ENCODE data around the gene FAM181A.

Gene FAM181A

DNA sequence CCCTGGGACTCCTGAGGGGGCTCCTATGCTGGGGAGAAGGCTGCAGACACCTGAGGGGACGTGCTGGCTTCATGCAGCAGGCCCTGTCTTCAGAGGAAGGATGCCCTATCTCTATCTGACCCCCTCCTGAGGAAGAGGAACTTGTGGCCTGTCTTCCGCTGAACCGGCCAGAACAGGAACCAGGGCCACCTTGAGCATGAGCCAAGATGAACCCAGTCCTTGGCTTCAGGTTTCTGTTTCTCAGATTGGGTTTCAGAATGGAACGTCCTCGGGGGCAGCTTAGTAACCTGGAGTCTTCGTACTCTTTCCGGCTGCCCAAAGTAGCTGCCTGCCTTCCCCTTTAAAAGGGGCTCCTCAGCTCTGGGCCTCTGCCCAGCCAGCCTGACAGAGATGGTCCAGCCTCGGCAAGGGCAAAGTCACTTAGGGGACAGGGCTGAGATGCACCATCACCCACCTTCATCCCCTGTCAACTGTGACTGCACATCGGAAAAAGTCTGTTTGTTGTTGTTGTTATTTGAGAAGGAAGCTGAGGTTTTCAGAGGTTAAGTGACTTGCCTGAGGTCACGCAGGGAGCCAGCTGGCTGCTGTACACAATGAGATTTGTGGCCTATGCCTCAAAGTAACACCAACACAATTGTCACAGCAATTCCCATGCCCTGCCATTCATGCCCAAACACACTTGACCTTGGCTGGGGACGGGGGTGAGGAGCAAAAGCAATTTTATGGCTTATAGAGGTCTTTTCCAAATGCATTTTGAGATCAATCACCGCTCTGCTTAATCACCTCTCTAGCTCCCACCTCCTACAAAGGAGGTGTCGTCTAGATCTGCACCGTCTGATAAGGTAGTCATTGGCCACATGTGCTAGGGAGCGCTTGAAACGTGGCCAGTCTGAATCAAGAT lies 35.8 kb downstream of the FAM181A start:
- DNase-seq (ENCODE audit: low read depth) = no peak

DNA sequence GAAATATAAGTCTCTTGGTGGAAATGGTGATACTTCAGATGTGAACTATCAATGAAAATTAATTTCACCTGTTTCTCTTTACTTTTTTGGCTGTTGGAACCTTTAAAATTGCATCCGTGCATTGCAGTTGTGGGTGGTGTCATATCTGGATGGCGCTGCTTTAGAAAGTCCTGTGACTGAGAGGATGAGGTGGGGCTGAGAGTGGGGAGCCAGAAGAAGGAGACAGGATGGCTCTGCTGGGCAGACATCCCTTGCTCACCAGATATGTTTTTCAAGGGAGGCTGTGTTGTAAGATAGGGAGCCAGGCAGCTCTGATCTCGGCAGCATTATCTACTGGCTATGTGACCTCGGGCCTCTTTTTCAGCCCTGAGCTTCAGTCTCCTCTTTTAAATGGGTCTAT lies 36.5 kb downstream of the FAM181A start:
- no peak for DNase-seq (ENCODE audit: low read depth)

GRCh38 chr14:93964281-93964680 lies 37.1 kb downstream of the FAM181A start:
- no peak for DNase-seq (ENCODE audit: low read depth)

DNA sequence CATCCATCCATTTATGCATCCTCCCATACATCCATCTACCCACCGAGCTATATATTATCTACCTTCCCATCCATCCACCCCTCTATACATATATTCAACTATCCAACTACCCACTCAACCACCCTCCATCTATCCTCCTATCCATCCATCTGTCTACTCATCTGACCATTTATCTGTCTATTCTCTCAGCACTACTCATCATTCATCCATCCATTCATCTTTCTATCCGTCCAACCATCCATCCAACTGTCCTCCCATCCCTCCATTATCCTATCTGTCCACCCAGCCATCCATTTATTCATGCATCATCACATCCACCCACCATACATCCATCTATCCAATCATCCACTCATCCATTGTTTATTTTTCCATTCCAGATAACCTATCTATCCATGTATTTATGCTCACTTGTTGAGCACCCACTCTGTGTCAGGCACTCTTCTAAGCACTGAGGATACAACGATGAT lies 37.7 kb downstream of the FAM181A start:
- DNase-seq (ENCODE audit: low read depth) = no peak

DNA sequence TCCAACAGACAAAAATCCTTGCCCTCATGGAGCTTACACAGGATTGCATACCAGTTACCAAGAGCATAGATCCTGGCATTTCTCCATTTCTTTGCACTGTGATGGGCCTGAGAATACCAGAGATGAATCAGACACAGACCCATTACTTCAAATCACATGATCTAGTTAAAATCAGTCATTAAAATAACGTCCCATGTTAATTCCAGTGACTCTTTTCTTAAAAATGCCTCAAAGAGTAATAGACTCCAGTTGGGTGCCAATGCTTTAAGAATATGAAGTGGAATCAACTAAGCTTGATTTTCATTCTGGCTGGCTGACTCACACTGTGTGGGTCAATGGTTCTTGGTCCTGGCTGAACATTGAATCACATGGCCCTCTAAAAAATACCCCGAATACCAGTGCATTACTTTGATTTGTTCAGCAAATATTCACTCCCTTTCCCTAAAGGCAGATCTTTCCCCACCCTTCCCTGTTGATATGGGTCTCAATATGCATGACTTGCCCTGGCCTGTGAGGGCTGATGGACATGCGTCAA lies 38.2 kb downstream of the FAM181A start:
- DNase-seq (ENCODE audit: low read depth) = no peak

GRCh38 chr14:93965946-93966474 lies 38.9 kb downstream of the FAM181A start:
- no peak for DNase-seq (ENCODE audit: low read depth)

DNA sequence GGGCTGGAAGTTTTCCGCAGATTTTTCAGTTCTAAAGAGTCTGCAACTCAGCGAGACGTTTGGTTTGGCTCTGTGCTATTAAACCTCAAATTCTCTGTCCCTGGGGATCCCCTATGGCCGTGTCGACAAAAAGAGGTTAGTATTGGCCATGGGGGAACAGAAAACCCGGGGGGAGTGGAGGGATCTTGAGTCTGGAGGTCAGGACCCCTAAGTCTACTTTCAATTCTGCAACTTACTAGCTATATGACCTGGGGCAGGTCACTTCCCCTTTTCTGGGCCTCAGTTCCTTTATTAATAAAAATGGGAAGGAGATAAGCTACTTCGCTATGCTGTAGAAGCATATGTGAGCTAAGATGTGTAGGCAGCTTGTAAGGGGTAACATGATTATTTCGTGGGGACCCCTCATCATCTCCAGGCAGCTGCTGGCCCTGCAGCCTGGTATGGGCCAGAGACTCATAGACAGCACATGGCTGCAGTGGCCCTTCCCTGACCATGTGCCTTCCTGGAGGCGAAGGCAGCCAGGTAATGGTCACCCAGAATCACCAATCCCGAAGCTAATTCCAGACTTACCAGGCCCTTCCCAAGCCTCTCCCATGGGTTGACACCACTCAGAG lies 40.6 kb downstream of the FAM181A start:
- no peak for DNase-seq (ENCODE audit: low read depth)

DNA sequence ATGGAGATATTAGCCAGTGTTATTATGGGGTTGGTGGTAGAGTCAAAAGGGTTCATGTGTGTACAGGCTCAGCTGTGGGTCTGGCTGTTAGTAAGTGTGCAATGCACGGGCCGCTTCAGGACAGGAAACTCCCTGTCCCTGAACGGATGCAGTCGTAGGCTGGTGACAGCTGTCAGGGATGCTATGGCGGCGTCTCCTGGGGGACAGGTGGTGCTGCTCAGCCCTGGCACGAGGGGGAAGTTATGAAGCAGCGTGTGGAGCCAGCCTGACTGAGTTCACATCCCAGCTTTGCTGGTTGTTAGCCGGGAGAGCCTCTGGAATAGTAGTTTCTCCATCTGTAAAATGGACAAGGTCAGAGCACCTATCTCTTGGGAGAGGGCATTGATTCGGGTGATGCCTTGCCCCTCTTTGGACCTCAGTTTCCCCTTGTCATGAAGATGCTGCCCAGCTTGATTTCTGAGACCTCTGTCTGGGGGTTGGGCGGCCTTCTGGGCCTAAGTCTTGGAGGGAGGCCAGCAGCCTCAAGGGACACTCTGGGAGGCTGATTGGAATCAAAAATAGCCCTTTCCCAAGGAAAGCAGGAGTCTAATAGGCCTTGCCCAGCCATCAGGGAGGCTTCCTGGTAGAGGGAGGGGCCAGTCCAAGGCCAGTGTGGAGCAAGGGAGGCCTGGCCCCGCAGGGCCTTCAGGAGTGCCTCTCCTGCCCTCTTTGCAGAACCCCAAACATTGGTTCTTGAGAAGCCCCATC lies 42.1 kb downstream of the FAM181A start:
- no peak for DNase-seq (ENCODE audit: low read depth)

DNA sequence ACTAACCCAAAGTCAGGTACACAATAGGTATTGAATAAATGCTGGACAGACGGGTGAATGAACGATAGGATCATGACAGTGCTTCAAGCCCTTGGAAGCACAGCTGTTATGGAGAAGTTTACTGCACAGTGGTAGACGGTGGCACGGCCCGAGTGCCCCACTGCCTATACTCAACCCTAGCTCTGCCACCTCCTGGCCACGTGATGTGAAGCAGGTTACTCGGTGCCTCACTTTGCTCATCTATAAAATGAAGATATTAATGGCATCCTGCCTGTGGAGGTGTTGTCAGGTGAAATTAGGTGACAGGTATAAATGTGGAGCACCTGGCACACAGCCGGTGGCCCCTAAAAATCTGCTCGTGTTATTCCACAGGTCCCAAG lies 43.4 kb downstream of the FAM181A start:
- peak; percentile 54 for DNase-seq (ENCODE audit: low read depth)

DNA sequence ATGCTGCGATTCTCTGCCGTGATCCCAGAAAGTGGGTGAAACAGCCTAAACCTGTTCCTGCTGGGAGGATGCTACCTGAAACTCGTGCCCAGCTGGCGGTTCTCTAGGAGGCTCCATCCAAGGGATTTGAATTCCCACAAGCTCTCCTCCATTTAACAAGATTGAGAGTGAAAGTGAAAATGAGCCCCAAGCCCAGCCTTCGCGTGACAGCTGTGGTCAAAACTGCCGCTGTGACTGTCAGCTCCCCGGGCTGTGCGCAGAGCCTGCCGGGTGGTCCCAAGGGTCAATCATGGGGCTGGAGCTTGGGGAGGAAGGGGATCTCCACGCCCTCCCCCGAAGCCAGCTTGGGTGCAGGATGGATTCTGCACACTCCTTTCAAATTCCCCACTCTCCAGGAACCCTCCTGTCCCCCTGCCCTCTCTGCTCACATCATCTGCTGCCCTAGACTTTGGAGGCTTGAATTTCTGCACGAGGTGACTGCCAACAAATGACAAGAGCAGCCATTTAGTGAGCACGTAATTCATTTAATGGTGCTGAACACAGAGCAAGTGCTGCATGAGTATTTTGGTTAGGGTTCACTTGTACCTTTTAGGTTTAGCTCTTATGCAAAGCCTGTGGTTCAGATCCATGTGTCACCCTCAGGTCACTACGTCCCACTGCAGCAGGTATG lies 44.0 kb downstream of the FAM181A start:
- no peak for DNase-seq (ENCODE audit: low read depth)

- DNase-seq (ENCODE audit: low read depth) = no peak
Observed at GRCh38 chr14:93971635-93972027, 44.5 kb downstream of the FAM181A start.

DNA sequence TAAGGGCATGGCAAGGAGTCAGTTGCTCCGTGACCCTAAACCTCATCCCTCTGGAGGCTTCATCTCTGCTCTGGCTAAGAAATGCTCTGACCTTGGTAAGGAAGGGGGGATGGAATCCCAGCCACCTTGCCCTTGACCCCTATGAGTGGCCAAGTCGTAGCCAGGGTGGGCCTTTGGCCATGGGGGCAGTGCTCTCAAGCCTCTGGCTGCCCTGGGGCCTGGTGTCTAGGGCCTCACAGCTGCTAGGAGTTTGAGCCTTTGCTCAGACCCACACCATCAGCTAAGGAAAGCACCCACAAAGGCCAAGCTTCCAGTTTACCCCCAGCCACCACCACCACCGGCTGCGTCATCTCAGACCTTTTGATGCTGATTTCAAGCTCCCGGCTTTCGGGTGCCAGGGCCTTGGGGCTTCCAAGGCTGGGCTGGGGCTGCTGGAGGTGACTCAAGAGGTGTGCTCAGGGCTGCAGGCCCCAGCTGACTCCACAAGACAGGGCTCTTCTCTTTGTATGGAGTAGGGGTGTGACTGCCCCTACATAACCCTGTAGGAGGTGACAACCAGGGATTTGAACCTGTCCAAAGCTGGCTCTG lies 45.6 kb downstream of the FAM181A start:
- DNase-seq (ENCODE audit: low read depth) = no peak

DNA sequence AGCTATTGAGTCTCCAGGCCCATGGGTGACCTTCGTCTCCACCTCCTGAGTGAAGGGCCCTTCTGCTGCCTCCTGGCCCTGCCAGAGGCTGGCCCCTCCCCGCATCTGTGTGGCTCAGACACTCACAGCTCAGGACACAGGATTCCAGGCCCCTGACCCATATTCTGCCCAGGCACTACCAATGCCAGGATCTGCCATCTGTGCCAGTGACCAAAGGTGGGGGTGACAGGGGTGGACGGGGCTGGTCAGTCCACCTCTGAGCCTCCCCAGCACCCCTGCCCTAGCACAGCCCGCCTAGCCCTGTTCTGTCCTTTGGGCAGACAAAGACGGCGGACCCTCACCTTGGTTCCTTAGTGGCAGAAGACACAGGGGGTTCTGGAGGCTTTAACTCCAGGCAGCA lies 46.5 kb downstream of the FAM181A start:
- no peak for DNase-seq (ENCODE audit: low read depth)

GRCh38 chr14:93974299-93974698 lies 47.2 kb downstream of the FAM181A start:
- DNase-seq (ENCODE audit: low read depth) = no peak

DNA sequence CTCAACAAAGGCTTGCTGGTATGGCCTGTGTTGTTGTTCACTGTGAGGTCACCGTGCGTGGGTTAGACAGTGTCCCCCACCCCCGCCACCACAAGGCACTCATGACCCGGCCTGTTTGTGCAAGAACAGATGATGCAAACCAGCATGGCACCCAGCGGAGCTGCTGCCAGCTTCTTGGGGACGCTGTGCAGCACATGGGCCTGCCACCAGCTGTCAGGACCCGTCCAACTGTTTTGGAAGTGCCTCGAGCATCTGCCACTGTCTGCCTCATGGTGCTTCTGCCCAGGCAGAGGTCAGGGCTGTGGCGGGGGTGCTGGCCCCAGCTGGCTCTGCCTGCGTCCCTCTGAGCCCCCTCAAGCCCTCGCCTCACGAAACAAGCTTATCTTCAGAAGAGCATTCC lies 47.7 kb downstream of the FAM181A start:
- no peak for DNase-seq (ENCODE audit: low read depth)

DNA sequence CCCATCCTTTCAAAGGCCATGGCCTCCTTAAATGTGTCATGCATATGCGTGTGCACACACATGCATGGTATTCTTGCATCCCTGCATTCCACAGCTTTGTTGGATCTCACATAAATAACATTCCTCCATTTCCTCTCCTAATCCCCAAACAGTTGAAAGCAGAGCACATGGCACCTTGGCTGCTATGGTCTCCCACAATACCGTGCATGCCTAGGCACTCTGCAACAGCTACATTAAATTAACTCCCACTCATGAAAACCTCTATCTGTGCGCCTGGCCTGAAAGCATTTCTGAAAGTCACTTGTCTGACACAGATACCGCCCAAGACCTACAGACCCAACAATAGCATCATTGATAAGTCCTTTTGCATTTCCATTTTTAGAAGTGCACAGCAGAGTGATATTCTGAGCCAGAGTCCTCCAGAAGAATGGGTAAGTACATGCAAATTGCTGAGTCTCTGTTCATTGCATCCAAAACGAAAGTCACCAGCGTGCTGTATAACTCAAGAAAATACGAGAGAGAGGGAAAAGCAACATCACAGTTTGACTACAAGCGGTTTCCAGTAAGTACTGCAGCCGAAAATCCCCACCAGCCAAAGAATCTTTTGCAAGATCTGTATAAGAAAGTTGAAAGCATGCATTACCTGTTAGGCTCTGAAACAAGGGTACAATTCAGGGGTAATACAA lies 48.8 kb downstream of the FAM181A start:
- no peak for DNase-seq (ENCODE audit: low read depth)

DNA sequence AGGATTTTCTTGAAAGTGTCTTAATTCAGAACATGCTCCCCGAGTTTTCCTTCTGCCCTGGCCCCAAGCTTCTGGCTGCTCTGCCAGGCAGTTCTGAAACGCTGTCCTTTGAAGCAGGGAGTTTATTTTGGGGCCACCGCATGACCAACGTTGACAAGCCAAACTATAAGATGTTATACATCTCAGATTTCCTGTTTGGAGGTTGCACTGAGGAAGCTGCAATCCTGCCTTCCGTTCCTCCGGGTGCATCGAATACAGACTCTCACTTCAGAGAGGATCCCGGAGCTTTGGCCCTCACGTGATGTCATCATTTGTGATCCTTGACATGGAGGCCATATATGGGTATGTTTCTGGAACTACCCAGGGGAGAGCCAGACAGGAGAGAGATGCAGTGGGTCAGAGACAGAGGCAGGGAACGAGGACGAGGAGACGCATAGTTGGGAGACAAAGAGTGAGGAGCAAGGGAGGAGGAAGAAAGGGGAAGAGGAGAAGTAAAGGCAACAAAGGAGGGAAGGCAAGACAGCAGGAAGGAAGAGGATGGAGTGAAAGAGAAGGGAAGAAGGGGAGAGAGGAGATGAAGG lies 49.4 kb downstream of the FAM181A start, which contains the start of gene ASB2:
TSS of gene ASB2 (minus strand) at position 94 of the 581 bp plus-strand sequence. CDS start 12,031 bp downstream, outside the sequence.
- no peak for DNase-seq (ENCODE audit: low read depth)

- no peak for DNase-seq (ENCODE audit: low read depth)
Observed at GRCh38 chr14:93977171-93977570, 50.0 kb downstream of the FAM181A start.

DNA sequence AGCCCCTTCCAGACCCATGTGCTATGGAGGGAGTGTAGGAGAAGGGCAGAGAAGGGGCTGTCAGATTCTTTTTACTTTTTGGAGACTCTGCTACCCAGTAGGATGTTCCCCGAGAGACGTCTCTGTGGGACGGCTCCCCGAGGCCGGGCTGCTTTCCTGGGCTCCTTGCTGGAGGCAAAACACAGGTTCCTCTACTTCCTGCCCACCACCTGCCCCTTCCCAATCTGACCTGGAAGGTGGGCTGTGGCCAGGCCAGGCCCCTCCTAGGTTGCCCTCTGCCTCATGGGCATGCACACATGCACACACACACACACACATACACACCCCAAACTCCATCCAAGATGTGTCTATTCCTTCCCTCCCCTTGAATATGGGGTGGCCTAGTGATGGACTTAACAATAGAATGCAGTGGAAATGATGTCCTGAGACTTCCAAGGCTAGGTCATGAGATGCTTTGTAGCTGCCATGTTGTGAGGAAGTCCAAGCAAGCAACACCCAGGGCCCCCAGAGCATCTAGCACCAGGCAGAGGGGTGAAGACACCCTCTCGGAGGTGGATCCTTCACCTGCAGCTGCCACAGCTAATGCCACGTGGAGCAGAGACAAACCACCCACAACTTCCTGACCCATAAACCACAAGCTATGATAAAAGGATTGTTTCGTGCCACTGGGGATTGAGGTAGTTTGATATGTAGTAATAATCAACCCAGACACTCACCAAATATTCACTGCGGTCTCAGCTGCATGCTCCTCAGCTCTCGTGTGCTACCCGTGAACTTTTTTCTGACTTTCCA lies 50.8 kb downstream of the FAM181A start:
- DNase-seq (ENCODE audit: low read depth) = peak; percentile 32

All from stimulated activated CD8-positive, alpha-beta memory T cell treated with anti-CD3 and anti-CD28 coated beads, Interleukin-15, amount 100 ng/mL, for 1 hour (primary cell).